Neuron (in vitro differentiated cells): ENCODE data around the gene ARHGEF1.

Source experiments
- H2AFZ ChIP-seq: one replicate; pipeline ENCODE4 v1.6.1; 2013; ENCODE audit warnings: low read depth, mild to moderate bottlenecking, inconsistent platforms, low read length, moderate library complexity
- H3K27me3 ChIP-seq: one replicate; pipeline ENCODE4 v1.6.1; 2013; ENCODE audit warnings: low read length; ENCODE audit not compliant: insufficient read depth
- H3K36me3 ChIP-seq: one replicate; pipeline ENCODE4 v1.6.1; 2013; ENCODE audit warnings: low read length; ENCODE audit not compliant: insufficient read depth
- H3K4me1 ChIP-seq: one replicate; pipeline ENCODE4 v1.6.1; 2013; ENCODE audit warnings: low read length; ENCODE audit not compliant: insufficient read depth
- H3K4me3 ChIP-seq: 2 replicates; pipeline ENCODE4 v1.5.1; 2013; ENCODE audit warnings: mild to moderate bottlenecking, low read length, moderate library complexity
- H3K9me3 ChIP-seq: one replicate; pipeline ENCODE4 v1.6.1; 2013; ENCODE audit warnings: low read length

The ARHGEF1 gene

GRCh38 chr19:41947091-41947490 lies 64.1 kb downstream of the ARHGEF1 start:
- H2AFZ ChIP-seq = no peak overlapping the region
- H3K4me3 ChIP-seq = no peak overlapping the region
- no peaks in the 10 kb centered on the region for H3K9me3 ChIP-seq
- no peaks in the 10 kb centered on the region for H3K27me3 ChIP-seq
- H3K4me1 ChIP-seq = no peaks in the 10 kb centered on the region
- H3K36me3 ChIP-seq = no peaks in the 10 kb centered on the region

GRCh38 chr19:41951686-41952172 lies 68.7 kb downstream of the ARHGEF1 start:
- Histone ChIP-seq H3K27me3 (no peaks in the 10 kb centered on the region), H3K9me3 (no peaks in the 10 kb centered on the region), H3K36me3 (peaks cover 4% of the 10 kb centered on the region), H2AFZ (no peak overlapping the region), H3K4me1 (no peaks in the 10 kb centered on the region), H3K4me3 (no peak overlapping the region)

GRCh38 chr19:41955521-41955920 lies 72.5 kb downstream of the ARHGEF1 start:
- H3K9me3 ChIP-seq = no peaks in the 10 kb centered on the region
- H3K4me3 ChIP-seq = no peak overlapping the region
- peaks cover 12% of the 10 kb centered on the region for H3K4me1 ChIP-seq

GRCh38 chr19:41956621-41957020 lies 73.6 kb downstream of the ARHGEF1 start:
- no peak overlapping the region for H3K4me3 ChIP-seq
- H3K36me3 ChIP-seq = peaks cover 5% of the 10 kb centered on the region
- H3K4me1 ChIP-seq = peaks cover 12% of the 10 kb centered on the region
- no peak overlapping the region for H2AFZ ChIP-seq
- no peaks in the 10 kb centered on the region for H3K27me3 ChIP-seq
- H3K9me3 ChIP-seq = no peaks in the 10 kb centered on the region

More at GRCh38 chr19:41955521-41955920, 72.5 kb downstream of the ARHGEF1 start:
- Histone ChIP-seq H2AFZ (no peak overlapping the region), H3K27me3 (no peaks in the 10 kb centered on the region), H3K36me3 (peaks cover 5% of the 10 kb centered on the region)
